HG03342 (cell line): ENCODE results near the gene PALS1.
"Not testable (repeated sequence)": the region's sequence is repeated elsewhere in the genome, so short reads cannot be mapped to it uniquely, and the experiment has no call there.

Source experiments
- ATAC-seq: cut with Tn5 transposase; IDR thresholded peaks from one replicate; pipeline ENCODE4 v1.9.1; 2021; ENCODE audit warnings: mild to moderate bottlenecking, moderate library complexity; ENCODE audit not compliant: unreplicated experiment

PALS1 gene

DNA sequence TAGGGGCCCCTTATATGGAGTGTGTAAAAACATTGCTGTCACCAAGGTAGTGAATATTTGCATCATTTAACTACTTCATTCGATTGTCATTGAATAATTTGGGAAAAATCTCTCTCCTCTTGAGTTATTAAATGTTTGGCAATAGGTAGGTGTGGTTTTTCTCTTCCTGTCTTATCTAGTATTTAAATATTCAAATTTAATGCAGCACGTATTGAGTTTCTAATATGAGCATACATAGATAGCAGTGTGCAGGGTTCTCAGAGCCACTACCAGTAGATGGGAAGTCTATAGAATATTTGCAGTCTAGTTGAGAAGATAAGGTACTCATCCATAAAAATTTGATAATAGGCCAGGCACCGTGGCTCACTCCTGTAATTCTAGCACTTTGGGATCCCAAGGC lies 16.7 kb downstream of the PALS1 start:
- ATAC-seq = no peak

DNA sequence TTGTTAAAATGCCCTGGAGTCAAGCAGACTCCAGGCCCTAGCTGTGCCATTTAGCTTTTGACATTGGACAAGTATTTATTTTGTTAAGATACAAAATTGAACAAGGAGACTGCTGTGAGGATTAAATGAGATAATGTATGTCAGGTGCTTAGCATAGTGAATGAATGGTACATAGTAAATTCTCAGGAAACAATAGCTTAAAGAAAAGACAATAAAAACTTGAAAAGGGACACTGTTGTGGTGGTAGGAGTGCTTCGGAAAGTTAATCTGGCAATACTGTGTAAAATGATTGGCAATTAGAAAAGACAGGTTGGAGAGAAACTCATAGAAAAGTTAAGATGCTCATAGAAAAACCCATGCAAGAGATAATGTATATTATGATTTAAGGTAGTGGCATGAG lies 19.7 kb downstream of the PALS1 start:
- no peak for ATAC-seq

DNA sequence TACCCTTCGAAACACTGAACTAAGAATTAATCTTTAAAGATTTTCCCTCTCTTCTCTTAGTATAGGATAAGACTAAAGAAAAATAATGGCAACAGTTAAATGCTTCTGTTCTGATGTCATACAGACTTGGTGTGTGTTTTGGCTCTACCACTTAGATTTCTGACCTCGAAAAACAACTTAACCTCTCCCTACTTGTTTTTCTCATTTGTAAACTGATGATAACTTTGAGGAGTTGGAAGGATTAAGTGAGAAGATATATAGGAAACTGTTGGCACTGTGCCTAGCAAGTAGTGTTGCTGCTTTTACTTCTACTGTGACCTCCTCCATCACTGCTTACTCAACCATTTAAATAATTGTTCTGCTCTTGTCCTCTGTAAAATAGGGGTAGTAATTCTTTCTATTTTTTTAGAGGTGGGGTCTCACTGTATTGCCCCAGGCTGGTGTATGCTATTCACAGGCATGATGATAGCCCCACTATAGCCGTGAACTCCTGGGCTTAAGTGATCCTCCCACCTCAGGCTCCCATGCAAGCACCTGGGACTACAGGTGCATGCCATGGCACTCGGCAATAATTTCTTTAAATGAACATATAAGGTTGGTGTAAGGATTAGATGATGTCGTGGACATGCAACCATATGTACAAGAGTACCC lies 22.4 kb downstream of the PALS1 start:
- no peak for ATAC-seq

DNA sequence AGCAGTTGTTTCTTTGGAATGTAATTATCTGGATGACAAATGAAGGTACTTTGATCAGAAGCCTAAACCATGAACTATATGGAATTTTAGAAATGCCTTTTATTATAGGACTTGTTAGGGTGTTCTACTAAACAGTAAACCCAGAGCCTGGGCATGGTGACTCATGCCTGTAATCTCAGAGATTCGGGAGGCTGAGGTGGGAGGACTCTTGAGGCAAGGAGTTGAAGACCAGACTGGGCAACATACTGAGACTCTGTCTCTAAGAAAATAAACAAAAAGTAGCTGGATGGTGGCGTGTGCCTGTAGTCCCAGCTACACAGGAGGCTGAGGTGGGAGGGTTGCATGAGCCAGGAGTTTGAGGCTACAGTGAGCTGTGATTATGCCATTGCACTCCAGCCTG lies 23.9 kb downstream of the PALS1 start:
- ATAC-seq = no peak

DNA sequence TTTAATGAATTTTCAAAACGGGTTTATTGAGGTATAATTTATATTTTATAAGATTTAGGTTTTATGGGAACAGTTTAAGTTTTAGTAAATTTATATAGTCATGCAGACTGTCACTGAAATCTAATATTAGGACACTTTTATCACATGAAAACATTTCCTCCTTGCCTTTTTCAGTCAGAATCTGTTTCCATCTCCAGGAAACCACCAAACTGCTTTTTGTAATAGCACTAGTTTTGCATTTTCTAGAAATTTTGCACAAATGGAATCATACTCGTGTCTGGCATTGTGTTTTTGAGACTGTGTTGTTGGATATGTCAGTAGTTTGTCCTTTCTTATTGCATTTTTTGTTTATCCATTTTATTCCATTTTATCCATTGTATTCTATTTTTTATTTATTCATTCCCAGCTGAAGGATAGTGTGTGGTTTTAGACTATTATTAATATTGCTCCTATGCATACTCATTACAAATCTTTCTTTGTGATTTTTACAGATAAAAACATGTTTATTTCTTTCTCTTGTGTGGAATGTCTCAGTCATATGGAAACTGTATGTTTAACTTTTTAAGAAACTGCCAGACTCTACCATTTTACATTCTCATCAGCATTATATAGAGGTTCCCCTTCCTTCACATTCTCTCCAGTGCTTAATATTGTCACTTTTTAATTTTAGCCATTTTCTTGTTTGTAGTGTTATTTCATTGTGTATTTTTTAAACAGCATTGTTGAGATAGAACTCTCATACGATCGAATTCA lies 26.5 kb downstream of the PALS1 start:
- no peak for ATAC-seq

DNA sequence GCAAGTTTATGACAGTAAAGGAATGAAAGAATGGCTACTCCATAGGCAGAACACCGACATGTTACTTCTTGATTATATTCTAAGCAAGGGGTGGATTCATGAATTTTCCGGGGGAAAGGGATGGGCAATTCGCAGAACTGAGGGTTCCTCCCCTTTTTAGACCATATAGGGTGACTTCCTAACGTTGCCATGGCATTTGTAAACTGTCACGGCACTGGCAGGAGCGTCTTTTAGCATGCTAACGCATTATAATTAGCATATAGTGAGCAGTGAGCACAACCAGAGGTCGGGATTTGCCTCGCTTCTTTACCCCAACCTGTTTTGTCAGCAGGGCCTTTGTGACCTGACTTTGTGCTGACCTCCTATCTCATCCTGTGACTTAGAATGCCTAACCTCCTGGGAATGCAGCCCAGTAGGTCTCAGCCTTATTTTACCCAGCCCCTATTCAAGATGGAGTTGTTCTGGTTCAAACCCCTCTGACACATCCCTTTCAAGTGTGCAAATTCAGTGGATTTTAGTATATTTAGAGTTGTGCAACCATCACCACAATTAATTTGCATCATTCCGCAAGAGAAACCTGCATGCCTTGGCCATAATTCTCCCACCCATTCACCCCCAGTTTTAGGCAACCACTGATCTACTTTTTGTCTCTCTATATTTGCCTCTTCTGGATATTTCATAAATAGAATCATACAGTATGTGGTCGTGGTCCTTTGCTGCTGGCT lies 27.4 kb downstream of the PALS1 start:
- ATAC-seq = no peak

DNA sequence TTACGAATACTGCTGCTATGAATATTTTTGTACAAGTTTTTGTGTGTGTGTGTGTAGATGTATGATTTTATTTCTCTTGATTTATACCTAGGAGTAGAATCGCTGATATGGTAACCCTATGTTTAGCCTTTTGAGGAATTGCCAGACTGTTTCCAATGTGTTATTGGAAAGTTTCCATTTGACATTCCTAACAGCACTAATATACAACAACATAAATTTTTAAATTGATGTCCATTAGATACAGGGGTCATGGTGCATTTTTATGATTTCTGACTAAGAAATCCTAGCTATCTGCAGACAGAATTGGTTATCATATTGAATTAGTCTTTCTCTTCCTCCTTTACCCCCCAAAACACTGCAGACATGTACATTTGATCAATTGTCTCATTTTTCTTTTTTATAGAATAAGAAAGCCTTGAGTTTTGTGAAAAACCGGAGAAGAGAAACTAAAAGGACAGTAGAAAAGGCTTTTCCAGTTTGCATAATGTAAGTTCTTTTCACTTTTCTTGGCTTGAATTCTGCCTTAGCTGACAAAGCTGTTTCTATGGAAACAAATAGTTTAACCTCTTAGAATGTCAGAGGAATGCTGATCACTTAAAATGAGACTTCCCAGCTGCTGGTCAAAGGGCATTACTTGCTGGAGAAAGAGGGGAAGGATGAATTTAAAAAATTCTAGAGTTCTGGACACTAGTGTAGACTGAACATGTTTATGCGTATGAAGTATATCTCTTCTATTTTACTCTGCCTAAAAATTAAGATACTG lies 28.2 kb downstream of the PALS1 start:
- ATAC-seq = no peak

DNA sequence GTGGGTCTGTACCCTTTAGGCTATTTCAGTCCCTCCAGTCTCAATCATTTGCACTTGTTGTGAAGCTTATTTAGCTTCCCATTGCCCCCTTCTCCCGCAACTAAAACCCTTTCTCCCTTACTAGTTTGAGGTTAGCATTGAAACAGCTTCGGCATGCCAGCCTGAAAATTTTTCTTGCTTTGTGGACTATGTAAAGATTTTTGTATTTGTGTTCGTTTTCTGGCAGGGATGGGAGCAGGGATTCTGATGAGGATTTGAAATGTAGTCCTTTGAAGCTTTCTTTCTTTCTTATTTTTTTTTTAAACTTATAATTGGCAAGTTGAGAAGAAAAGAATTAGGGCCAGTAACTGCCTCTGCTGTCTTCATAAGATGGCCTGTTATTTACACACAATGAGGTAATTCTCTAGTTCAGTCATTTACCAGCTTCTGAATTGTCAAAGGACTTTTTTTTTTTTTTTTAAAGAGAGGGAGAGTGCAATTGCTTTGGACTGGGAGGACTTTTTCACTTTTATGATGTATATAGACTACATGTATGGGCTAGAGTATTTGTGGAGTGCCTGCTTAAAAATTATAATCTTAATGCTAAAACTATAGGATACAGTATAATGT lies 29.0 kb downstream of the PALS1 start:
- no peak for ATAC-seq

DNA sequence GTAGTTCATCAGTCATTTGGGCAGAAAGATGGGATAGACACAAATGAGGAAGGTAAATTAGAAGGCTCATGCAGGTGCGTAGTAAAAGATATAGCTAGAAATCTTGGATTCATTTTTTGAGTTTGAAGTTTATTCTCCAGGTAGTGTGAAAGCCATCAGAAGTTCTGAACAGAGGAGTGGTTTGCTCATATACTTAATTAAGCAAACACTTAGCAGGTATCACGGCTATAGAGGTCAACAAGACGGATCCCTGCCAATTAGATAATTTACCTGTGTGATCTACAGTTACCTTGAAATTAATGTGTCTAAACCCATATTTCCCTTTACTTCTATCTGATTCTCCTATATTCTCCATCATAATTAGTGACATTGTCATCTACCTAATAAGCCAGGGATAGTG lies 29.7 kb downstream of the PALS1 start:
- no peak for ATAC-seq

DNA sequence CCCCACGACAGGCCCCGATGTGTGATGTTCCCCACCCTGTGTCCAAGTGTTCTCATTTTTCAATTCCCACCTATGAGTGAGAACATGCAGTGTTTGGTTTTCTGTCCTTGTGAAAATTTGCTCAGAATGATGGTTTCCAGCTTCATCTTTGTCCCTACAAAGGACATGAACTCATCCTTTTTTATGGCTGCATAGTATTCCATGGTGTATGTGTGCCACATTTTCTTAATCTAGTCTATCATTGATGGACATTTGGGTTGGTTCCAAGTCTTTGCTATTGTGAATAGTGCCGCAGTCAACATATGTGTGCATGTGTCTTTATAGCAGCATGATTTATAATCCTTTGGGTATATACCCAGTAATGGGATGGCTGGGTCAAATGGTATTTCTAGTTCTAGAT lies 32.0 kb downstream of the PALS1 start:
- not testable (repeated sequence) for ATAC-seq

DNA sequence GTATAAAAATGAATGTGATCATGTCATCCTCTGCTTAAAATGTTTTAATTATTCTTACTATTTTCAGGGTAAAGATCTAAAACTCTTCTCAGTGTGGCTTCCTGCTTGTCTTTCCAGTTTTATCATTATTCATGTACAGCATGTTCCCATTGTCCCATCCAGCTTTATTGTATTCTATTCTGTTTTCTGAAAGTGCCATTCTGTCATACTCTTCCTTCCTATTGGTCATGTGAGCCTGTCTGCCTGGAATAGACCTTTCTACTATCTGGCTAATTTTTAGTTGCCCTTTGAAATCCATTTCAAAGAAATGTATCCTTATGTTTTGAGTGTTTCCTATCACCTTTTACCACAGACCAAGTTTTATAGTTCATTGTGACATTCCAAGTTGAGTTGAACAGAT lies 34.9 kb downstream of the PALS1 start:
- no peak for ATAC-seq

DNA sequence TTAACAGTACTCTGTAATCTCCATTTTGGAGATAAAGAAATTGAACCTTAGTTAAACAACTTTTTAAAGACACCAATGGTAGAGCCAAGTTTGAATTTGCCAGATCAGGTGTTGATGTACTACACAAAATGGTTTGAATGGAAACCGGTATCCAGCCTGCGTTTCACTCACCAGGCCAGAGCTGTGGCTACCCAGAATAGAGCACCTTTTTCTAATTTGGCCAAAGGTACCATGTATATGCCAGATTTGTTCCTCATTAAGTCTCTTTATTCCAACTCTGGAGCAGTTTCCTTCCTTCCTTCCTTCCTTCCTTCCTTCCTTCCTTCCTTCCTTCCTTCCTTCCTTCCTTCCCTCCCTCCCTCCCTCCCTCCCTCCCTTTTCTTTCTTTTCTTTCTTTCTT lies 39.3 kb downstream of the PALS1 start:
- ATAC-seq = no peak

DNA sequence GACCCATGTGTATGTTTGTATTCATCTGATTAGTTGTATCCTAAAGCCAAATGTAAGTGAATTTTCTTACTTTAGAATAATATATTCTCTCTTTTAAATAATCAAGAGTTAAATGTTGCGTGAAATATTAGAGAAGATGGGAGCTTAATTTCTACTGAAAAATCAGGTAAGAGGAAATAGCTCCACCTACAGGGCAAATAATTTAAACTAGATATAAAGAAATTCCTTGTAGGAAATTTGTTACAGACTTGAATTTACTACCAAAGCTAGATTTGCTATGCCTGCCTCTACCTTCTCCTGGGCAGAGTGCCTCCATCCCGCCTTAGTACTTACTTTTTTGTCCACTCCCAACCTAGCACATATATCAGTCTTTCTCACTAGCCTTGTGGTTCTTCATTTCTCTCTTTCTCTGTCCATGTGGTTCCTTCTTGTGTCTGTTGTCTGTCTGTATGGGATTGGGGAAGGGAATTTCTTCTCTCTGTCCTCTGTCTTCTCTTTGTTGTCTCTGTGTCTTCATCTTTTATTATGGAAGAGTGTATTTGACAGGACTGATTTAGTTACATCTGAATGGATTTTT lies 44.7 kb downstream of the PALS1 start:
- ATAC-seq = no peak
